H4 (cell line): Measurements from ENCODE around the gene HUNK. TPM values are rescaled to one million over a fixed set of nuclear protein-coding genes. Genes with fewer than 3 reads are reported as not detected.
"Not testable (repeated sequence)": the region's sequence is repeated elsewhere in the genome, so short reads cannot be mapped to it uniquely, and the experiment has no call there.

Experiments
- DNase-seq: peaks from one replicate; pipeline ENCODE4 v3.0.0-alpha.2; 2015; ENCODE audit warnings: low spot score
- total RNA-seq: library from RNA; depleted of rRNA; stranded (reverse); fragments of >200 nt; shearing (Covaris generic); gene quantifications from 2 replicates; pipeline ENCODE4 v1.2.3, GENCODE V29; 2014; rRNA removed

The HUNK gene
- total RNA-seq: 1.5 and 1.9 TPM in 2 replicates

- no peak for DNase-seq
Measured at GRCh38 chr21:31872452-31873274, at the start of gene HUNK. TSS of gene HUNK (plus strand) at chr21:31873020. CDS start at chr21:31873675, 655 bp downstream.

DNA sequence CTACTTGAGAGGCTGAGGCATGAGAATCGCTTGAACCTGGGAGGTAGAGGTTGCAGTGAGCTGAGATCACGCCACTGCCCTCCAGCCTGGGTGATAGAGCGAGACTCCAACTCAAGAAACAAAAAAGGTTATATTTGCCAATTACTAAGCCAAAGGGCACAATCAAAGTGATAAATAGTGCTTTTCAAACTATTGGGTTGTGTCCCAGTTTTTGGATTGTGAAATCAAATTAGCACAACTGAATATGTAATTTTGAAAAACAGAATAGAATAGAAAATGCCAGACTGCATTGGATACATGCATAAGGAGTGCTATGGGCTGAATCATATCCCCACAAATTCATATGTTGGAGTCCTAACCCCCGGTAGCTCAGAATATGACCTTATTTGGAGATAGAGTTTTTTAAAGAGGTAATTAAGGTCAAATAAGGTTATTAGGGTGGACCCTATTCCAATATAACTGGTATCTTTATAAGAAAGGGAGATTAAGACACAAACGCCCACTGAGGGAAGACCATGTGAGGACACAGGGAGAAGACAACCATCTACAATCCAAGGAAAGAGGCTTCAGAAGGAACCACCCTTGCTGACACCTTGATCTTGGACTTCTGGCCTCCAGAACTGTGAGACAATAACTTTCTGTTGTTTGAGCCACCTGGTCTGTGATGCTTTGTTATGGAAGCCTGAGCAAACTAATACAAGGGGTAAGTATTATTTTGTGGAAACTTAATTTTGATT, 42.9 kb upstream of the HUNK start:
- DNase-seq: no peak

DNA sequence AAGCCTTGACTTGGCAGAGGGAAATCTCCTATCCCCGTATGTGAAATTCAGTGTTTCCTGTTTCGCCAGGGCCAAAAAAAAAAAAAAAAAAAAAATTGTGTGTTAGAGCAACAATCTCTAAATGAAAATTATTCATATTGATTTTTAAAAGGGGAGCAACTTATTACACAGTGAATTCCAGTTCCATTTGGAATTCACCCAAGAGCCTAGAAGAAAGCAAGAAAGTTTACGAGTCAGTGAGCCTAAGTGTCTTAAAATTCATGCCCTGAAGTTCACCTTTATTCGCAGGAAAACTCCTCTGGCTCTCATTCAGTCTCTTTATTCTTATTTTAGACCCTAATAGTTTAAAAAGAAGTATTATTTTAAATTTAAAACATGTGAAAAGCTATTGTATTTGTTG, 42.1 kb upstream of the HUNK start:
- DNase-seq: no peak

DNA sequence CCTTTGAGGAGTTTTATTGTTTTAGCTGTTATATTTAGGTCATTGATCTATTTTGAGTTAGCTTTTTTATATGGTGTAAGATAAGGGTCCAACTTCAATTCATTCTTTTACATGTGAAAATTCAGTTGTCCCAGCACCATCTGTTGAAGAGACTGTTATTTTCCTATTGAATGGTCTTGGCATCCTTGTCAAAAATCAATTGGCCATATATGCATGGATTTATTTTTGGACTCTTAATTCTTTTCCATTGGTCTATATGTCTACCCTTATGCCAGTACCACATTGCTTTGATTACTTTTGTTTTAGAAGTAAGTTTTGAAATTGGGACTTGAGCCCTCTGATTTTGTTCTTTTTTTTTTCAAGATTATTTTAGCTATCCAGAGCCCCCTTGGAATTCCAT, 35.8 kb upstream of the HUNK start:
- DNase-seq: no peak

DNA sequence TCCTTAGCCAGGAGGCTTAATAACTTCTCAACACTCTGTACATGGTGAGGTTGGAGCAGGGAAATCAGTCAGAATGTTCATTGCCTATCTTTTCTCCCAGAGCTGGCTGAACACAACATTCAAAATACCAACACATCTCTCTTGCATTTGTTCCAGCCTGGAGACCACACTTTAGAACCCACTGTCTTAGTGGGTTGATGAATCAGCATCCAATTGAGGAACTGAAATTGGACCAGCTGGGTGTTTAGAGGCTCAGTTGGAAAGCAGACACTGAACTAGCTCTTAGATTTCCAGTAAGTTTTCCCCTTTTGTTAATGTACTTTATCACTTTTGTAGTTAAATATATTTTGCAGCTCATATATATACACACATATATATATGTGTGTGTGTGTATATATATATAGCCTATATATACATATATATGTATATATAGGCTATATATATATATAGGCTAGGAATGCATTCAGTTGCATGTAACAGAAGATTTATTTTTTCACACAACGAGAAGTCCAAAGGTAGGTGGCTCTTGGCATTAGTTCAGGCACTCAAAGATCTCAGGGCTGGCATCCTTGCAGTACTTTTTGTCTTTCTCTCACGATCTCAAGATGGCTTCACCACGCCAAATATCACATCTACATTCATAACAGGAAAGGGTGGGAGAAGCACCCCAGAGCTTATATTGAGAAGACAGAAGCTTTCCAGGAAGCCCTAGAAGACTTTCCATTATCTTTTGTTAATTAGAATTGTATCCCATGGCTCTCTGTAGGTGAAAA, 35.0 kb upstream of the HUNK start:
- no peak for DNase-seq

DNA sequence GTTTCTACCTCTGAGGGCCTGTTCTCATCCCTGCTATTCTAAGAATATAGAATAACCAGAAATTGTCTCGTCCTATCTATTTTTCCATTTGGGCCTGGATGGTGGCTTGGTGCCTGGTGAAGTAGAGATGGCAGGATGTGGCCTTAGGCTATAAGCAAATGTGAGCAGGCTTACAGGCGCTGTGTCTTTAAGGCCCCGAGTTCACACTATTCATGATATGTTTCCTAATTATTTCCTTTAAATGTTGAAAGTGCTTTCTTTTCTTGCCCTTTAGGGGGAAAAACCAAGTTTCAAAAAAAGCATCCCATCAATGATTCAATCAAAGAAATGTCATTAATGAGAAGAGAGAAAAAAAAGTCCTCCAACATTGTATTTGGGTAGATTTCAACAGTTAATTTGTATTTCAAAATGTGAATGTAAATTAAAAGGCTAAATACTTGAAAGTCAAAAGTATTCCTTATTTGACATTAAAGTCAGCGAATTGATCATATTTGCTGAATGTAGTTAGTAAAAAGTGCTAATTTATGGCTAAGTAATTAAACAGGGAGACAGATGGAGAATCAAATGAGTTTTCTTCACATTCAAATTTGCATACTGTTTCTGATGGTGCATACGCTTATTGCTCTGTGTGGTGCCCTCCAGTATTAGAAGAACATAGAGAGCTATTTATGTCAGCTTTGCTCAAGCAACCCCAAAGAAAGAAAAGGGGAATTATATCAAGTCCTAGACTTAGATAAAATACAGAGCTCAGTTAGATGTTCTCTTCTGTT, 34.0 kb upstream of the HUNK start:
- no peak for DNase-seq

- no peak for DNase-seq
Measured at GRCh38 chr21:31844206-31844605, 28.6 kb upstream of the HUNK start.

DNA sequence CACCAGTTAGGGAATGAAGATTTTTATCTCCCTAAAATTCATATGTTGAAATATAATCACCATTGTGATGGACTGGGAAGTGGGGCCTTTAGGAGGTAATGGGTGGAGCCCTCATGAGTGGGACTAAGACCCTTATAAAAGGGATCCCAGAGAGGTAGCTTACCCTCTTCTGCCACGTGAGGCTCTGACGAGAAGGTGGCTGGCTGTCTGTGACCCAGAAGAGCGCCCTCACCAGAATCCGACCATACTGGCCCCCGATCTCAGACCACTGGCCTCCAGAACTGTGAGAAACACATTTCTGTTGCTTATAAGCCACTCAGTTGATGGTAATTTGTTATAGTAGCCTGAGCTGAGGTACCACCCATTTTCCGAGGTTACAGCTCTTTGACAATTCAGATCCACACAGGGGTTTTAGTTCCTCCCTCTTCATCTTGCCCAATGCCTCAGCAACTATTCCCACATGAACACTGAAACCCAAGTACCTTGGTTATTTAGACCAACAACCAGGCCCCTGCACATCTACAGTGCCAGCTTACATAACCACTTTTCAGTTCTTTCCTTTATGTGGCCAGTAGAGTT, 27.6 kb upstream of the HUNK start:
- DNase-seq: no peak

GRCh38 chr21:31846690-31847089, 26.1 kb upstream of the HUNK start:
- DNase-seq: no peak

DNA sequence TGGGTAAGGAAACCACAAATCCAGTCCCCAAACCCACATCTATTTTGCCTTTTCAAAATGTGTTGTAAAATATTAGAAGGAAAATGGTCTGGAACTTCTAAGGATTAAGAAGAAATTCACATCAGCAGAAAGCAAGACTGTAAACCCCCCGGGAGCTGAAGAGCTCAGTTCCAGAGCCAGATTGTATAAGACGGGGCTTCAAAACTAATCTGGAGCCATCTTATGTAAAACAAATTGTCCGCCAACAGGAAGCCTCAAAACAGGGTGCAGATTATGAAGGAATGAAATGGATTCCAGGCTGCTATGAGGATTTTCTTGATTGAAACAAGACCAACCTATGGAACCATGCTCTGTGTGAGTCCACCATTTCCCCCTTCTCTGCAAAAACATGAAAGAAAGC, 25.1 kb upstream of the HUNK start:
- DNase-seq: no peak

GRCh38 chr21:31848326-31848985, 24.4 kb upstream of the HUNK start:
- no peak for DNase-seq

DNA sequence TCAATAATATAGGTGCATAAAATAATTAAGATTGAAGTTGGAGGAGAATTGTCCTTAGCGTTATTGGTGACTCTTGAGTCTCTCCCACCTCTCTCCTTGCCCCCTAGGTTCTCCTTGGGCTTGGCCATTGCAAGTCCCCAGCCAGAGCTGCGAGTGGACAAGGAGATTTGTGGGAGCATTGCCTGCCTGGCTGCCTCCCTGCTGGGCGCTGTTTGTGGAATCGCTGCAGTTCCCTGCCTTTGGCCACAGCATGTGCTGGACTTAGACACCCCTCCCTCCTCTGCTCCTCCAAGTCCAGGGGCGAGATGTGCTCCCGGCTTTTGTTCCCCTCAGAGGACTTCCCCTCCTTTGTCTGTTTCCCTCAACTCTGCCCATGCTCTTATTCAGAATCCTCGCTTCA, 21.9 kb upstream of the HUNK start:
- DNase-seq: no peak

DNA sequence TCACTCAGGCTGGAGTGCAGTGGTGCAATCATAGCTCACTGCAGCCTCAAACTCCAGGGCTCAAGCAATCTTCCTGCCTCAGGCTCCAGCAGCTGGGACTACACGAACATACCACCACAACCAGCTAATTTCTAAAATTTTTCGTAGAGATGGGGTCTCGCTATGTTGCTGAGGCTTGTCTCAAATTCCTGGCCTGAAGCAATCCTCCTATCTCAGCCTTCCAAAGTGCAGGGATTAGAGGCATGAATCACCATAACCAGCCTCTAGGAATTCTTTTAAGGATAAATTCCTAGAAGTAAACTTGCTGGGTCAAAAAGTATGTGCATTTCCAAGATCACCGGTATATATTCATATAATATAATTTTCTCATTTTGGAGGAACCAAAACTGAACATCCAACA, 17.6 kb upstream of the HUNK start:
- no peak for DNase-seq

DNA sequence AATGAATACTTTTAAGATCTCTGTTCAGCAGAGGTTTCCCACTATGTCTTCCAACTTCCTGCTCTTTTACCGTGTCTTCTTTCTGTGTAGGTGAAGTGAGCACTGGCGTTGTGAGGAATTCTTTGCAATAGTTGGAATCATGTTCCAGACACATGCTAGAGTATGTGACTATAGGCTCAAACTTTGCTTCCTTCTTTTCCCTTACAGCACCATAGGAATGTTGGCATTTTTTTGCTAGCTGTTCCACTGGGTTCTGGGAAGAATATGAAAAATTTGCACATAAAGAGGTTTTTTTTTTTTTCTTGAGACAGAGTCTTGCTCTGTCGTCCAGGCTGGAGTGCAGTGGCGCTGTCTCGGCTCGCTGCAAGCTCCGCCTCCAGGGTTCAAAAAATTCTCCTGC, 15.7 kb upstream of the HUNK start:
- no peak for DNase-seq

DNA sequence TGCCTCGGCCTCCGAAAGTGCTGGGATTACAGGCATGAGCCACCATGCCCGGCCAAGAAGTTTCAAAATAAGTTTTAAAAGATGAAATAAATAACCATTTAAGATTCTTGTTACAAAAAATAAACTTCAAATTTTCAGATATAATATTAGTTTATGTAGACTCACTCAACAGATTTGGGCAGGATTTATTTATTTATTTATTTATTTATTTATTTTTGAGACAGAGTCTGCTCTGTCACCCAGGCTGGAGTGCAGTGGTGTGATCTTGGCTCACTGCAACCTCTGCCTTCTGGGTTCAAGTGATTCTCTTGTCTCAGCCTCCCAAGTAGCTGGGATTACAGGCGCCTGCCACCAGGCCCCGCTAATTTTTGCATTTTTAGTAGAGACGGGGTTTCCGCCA, 15.2 kb upstream of the HUNK start:
- not testable (repeated sequence) for DNase-seq

DNA sequence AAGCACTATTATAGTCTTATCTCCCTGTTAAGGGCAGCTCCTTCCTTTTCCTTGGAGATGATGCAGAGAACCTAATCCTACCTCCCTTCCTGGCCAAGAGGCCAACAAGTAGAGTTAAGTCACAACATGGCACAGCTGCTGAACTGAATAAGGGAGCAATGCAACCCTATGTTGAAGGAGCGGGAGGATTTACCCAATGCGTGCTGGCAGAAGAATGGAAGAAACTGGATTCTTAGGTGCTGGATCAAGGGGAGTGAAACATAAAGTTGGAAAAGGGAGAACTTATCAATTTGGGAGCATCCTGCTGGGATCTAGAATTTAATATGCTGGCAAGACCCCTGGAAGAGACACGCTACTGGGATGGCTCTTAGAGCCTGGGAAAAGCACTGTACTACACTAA, 12.0 kb upstream of the HUNK start:
- DNase-seq: no peak

- no peak for DNase-seq
Measured at GRCh38 chr21:31862078-31862477, 10.7 kb upstream of the HUNK start.

GRCh38 chr21:31865429-31865970, 7.3 kb upstream of the HUNK start:
- DNase-seq: no peak

DNA sequence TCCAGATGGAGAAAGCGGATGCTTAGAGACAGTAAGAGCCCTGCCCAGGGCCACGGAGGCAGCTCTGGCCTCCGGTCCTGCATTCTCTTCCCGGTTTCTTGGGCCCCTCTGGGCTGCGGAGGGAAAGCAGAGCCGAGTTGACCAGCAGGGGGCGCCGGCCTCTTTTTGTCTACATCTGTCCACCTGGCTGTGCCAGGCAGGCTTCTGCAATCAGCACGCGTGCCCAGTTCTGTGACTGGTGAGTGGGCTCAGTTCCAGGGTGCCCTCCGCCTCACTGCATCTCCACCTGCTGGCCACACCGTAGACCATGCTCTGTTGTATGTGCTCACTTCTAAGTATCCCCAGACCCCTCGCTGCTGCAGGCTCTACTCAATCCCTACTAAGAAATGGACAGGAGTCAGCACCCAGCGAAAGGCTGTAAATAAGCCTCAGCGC, 6.7 kb upstream of the HUNK start:
- peak; percentile 92 for DNase-seq

DNA sequence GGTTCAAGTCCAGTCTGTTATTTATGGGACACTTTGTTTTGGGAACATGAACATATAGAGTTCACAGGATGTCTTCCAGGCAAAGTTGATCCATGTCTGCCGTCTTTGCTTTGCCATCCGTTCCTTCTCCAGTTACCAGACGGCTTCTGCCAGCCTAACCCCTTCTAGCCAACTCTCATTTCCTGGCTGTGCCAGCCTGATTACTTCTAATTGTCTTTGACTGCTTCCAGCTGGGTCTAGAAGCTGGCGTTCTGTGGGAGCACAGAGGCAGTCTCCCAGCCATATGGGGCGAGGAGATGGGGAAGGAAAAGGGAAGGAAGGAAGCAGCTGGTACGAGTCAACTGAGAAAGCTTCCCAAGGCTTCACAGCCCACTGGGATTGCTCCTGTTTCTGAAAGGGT, 3.1 kb upstream of the HUNK start:
- no peak for DNase-seq
